ENCODE measurements around the gene UNC13B. TPM values are rescaled to one million over a fixed set of nuclear protein-coding genes. Genes with fewer than 3 reads are reported as not detected.

Gene UNC13B
- total RNA-seq, 1 experiment from 2014 or later: 17.6 TPM

GRCh38 chr9:35414889-35415288 lies 253.1 kb downstream of the UNC13B start:
- ATAC-seq (no peak), DNase-seq (ENCODE audit: low read depth, low spot score) (no peak)
- RAD21 ChIA-PET (ENCODE audit: low non-redundant PET in 1 of 2, low total read pairs in 2 of 2, uncharacterized antibody in 2 of 2, unreplicated experiment in 2 of 2): no interaction called here
- TF ChIP-seq RAD21 (IDR thresholded peaks at IDR 0.05; ENCODE audit: low read depth) (no peak), ATF3 (IDR thresholded peaks at IDR 0.05) (no peak)
- H3K4me1 ChIP-seq (ENCODE audit: control insufficient read depth in 1 of 2, insufficient read depth in 2 of 2, low read length in 2 of 2): no peaks in the 10 kb centered on the region
- no peaks in the 10 kb centered on the region for H3K36me3 ChIP-seq (ENCODE audit: control insufficient read depth in 1 of 2, insufficient read depth in 2 of 2, low read length in 2 of 2)
- H3K27me3 ChIP-seq (ENCODE audit: insufficient read depth, low read length): no peaks in the 10 kb centered on the region; the same call in 1 of the 2 replicates
- no peak overlapping the region for H3K4me2 ChIP-seq (ENCODE audit: low read length)
- H3K4me3 ChIP-seq (replicated peaks in 1 of 2; ENCODE audit: low read depth in 1 of 2, low read length in 2 of 2): no peak overlapping the region
- POLR2A ChIA-PET: no interaction called here
- H3K9me3 ChIP-seq (ENCODE audit: control insufficient read depth in 1 of 2, insufficient read depth in 1 of 2, low read depth in 1 of 2, low read length in 2 of 2): no peaks in the 10 kb centered on the region
- no peak overlapping the region for H2AFZ ChIP-seq (ENCODE audit: low read depth, low read length, poor library complexity, severe bottlenecking)
- H3K27ac ChIP-seq (ENCODE audit: low read depth, low read length): no peak overlapping the region
- H4K20me1 ChIP-seq (ENCODE audit: insufficient read depth): no peaks in the 10 kb centered on the region
- CTCF ChIA-PET: interaction anchor here (1.2 to 1.6 kb wide), 2 partner anchors 298 to 515 kb away, joined by 7 to 8 read pairs; no protein-coding TSS in a partner anchor
- peaks cover 6% of the 10 kb centered on the region; the same call in 1 of the 2 replicates for H3K9me2 ChIP-seq (ENCODE audit: insufficient read depth)
- intact Hi-C loops (cut with micrococcal nuclease): loop anchor here (2.0 kb wide), 1 partner anchor 298 kb away; no protein-coding TSS in a partner anchor
- H3K79me2 ChIP-seq (ENCODE audit: insufficient read depth, low read length): no peaks in the 10 kb centered on the region
- H3K9ac ChIP-seq (ENCODE audit: low read length): no peak overlapping the region
- no TSS peak for BruUV-seq (replicated peaks)

- CTCF ChIA-PET: interaction anchor here (1.2 to 1.6 kb wide), 2 partner anchors 298 to 516 kb away, joined by 7 to 8 read pairs; no protein-coding TSS in a partner anchor
- Histone ChIP-seq H3K4me2 (ENCODE audit: low read length) (no peak overlapping the region), H3K9me3 (ENCODE audit: control insufficient read depth in 1 of 2, insufficient read depth in 1 of 2, low read depth in 1 of 2, low read length in 2 of 2) (no peaks in the 10 kb centered on the region), H3K9me2 (ENCODE audit: insufficient read depth) (peaks cover 6% of the 10 kb centered on the region; the same call in 1 of the 2 replicates), H3K27me3 (ENCODE audit: insufficient read depth, low read length) (no peaks in the 10 kb centered on the region; the same call in 1 of the 2 replicates), H3K4me1 (ENCODE audit: control insufficient read depth in 1 of 2, insufficient read depth in 2 of 2, low read length in 2 of 2) (no peaks in the 10 kb centered on the region), H3K27ac (ENCODE audit: low read depth, low read length) (no peak overlapping the region), H2AFZ (ENCODE audit: low read depth, low read length, poor library complexity, severe bottlenecking) (no peak overlapping the region), H4K20me1 (ENCODE audit: insufficient read depth) (no peaks in the 10 kb centered on the region), H3K4me3 (replicated peaks in 1 of 2; ENCODE audit: low read depth in 1 of 2, low read length in 2 of 2) (no peak overlapping the region), H3K36me3 (ENCODE audit: control insufficient read depth in 1 of 2, insufficient read depth in 2 of 2, low read length in 2 of 2) (no peaks in the 10 kb centered on the region), H3K9ac (ENCODE audit: low read length) (no peak overlapping the region), H3K79me2 (ENCODE audit: insufficient read depth, low read length) (no peaks in the 10 kb centered on the region)
- POLR2A ChIA-PET: no interaction called here
- DNase-seq (ENCODE audit: low read depth, low spot score) (no peak), ATAC-seq (peak; percentile 79)
- BruUV-seq (replicated peaks): no TSS peak
- intact Hi-C loops (cut with micrococcal nuclease): loop anchor here (2.0 kb wide), 1 partner anchor 299 kb away; no protein-coding TSS in a partner anchor
- TF ChIP-seq POLR2A (IDR thresholded peaks at IDR 0.05; ENCODE audit: borderline replicate concordance, extremely low read depth, insufficient read depth, insufficient read length) (no peak), CTCF (IDR thresholded peaks at IDR 0.05 in 2 of 3, conservative IDR thresholded peaks at IDR 0.05 in 1 of 3; ENCODE audit: borderline replicate concordance in 1 of 3, insufficient read depth in 1 of 3, low read depth in 2 of 3, low read length in 2 of 3) (peak in 2 of 3 experiments; percentile 24 to 45; a peak in 3 of 6 replicates)
- RAD21 ChIA-PET (ENCODE audit: low non-redundant PET in 1 of 2, low total read pairs in 2 of 2, uncharacterized antibody in 2 of 2, unreplicated experiment in 2 of 2): no interaction called here
Measured at GRCh38 chr9:35415402-35416097, 253.7 kb downstream of the UNC13B start.
